ENCODE data around the gene CDHR2. TPM values are rescaled to one million over a fixed set of nuclear protein-coding genes. Genes with fewer than 3 reads are reported as not detected.

CDHR2 gene
- total RNA-seq, 4 donors from 2014 or later, result 0.10 to 0.23 TPM; not detected in 2

GRCh38 chr5:176524987-176525386 lies 24.2 kb upstream of the CDHR2 start:
- Histone ChIP-seq H3K4me1 (peaks cover 17% of the 10 kb centered on the region), H3K27ac (no peak overlapping the region), H3K9me3 (no peaks in the 10 kb centered on the region), H3K4me3 (no peak overlapping the region), H3K27me3 (no peaks in the 10 kb centered on the region), H3K36me3 (peaks cover 31% of the 10 kb centered on the region)
- 90% methylated on average over 15 of the region's 15 CpGs for WGBS
- DNase-seq (ENCODE audit: low spot score in 2 of 2), result no peak
- TF ChIP-seq POLR2AphosphoS5 (IDR thresholded peaks at IDR 0.05), result no peak
- no peak for TF ChIP-seq EP300 (IDR thresholded peaks at IDR 0.05)
- TF ChIP-seq POLR2A (IDR thresholded peaks at IDR 0.05), result no peak

GRCh38 chr5:176525677-176526076 lies 23.5 kb upstream of the CDHR2 start:
- 91% methylated on average over 9 of the region's 9 CpGs for WGBS
- no peak for TF ChIP-seq POLR2AphosphoS5 (IDR thresholded peaks at IDR 0.05)
- TF ChIP-seq EP300 (IDR thresholded peaks at IDR 0.05), result no peak

GRCh38 chr5:176526462-176526861 lies 22.7 kb upstream of the CDHR2 start:
- Histone ChIP-seq H3K27me3 (no peaks in the 10 kb centered on the region), H3K4me3 (no peak overlapping the region), H3K36me3 (peaks cover 45% of the 10 kb centered on the region), H3K9me3 (no peaks in the 10 kb centered on the region), H3K27ac (no peak overlapping the region), H3K4me1 (peaks cover 24% of the 10 kb centered on the region)
- no peak for DNase-seq (ENCODE audit: low spot score in 2 of 2)
- TF ChIP-seq POLR2A (IDR thresholded peaks at IDR 0.05), result no peak
- no peak for TF ChIP-seq CTCF (IDR thresholded peaks at IDR 0.05)
- no peak for TF ChIP-seq POLR2AphosphoS5 (IDR thresholded peaks at IDR 0.05)
- 94% methylated on average over 9 of the region's 9 CpGs for WGBS

More at GRCh38 chr5:176525677-176526076, 23.5 kb upstream of the CDHR2 start:
- Histone ChIP-seq H3K4me1 (peaks cover 17% of the 10 kb centered on the region), H3K27me3 (no peaks in the 10 kb centered on the region), H3K4me3 (no peak overlapping the region), H3K9me3 (no peaks in the 10 kb centered on the region), H3K27ac (no peak overlapping the region), H3K36me3 (peaks cover 37% of the 10 kb centered on the region)
- no peak for DNase-seq (ENCODE audit: low spot score in 2 of 2)

- H3K36me3 ChIP-seq, result peaks cover 52% of the 10 kb centered on the region
- peaks cover 34% of the 10 kb centered on the region for H3K4me1 ChIP-seq
- no peak for DNase-seq (ENCODE audit: low spot score in 2 of 2)
- TF ChIP-seq POLR2A (IDR thresholded peaks at IDR 0.05) (no peak), POLR2AphosphoS5 (IDR thresholded peaks at IDR 0.05) (no peak), CTCF (IDR thresholded peaks at IDR 0.05) (no peak), EP300 (IDR thresholded peaks at IDR 0.05) (no peak)
- H3K27me3 ChIP-seq, result no peaks in the 10 kb centered on the region
- no peak overlapping the region for H3K4me3 ChIP-seq
- H3K9me3 ChIP-seq, result no peaks in the 10 kb centered on the region
- WGBS, result 82% methylated on average over 29 of the region's 34 CpGs
- no peak overlapping the region for H3K27ac ChIP-seq
These were observed 21.6 kb upstream of the CDHR2 start for GRCh38 chr5:176527246-176528222.

DNA sequence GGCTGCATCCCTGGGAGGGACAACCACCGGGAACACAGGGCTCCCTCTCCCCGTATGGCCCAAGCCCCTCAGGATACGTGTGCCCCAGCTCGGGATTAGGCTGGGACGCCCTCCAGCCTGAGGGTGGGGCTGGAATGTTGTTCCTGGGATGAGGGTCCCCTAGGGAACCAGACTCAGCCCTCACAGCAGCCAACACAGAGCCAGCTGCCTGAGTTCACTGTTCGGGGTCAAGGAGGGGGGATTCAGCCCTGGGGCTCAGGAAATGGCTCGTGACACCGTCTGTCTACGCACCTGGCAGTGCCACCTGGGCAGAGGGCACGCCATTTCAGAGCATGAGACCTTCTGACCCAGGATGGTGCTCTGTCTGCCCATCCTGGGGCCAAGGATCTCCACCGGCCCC lies 20.8 kb upstream of the CDHR2 start:
- H3K4me1 ChIP-seq, result peaks cover 41% of the 10 kb centered on the region
- H3K9me3 ChIP-seq, result no peaks in the 10 kb centered on the region
- H3K4me3 ChIP-seq, result no peak overlapping the region
- peaks cover 52% of the 10 kb centered on the region for H3K36me3 ChIP-seq
- H3K27me3 ChIP-seq, result no peaks in the 10 kb centered on the region
- H3K27ac ChIP-seq, result peak overlapping the region; percentile 24
- WGBS, result 51% methylated on average over 6 of the region's 11 CpGs
- no peak for TF ChIP-seq POLR2A (IDR thresholded peaks at IDR 0.05)
- TF ChIP-seq POLR2AphosphoS5 (IDR thresholded peaks at IDR 0.05), result no peak
- TF ChIP-seq EP300 (IDR thresholded peaks at IDR 0.05), result no peak
- no peak for TF ChIP-seq CTCF (IDR thresholded peaks at IDR 0.05)
- DNase-seq (ENCODE audit: low spot score in 2 of 2), result no peak

DNA sequence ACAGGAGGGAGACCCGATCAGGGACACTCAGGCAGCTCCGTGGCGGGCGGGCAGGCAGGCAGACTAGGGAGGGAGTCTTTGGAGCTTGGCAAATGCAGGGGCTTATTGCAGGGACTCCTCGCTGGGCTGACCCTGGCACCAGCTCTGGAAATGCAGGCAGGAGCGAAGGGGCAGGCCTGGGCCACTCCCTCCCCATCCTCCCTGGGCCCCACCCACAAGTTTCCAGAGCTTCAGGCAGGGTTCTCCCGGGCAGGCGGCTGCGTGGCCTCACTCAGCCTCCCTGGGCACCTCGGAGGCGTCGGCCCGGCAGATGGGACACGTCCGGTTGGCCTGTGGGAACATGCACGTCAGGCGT lies 20.4 kb upstream of the CDHR2 start:
- H3K36me3 ChIP-seq, result peaks cover 52% of the 10 kb centered on the region
- no peak overlapping the region for H3K4me3 ChIP-seq
- TF ChIP-seq POLR2A (IDR thresholded peaks at IDR 0.05), result no peak
- no peak for TF ChIP-seq CTCF (IDR thresholded peaks at IDR 0.05)
- TF ChIP-seq POLR2AphosphoS5 (IDR thresholded peaks at IDR 0.05), result no peak
- TF ChIP-seq EP300 (IDR thresholded peaks at IDR 0.05), result no peak
- H3K9me3 ChIP-seq, result no peaks in the 10 kb centered on the region
- no CpG with 5 or more reads among the region's 17 CpGs for WGBS
- H3K27me3 ChIP-seq, result no peaks in the 10 kb centered on the region
- peak overlapping the region; percentile 24 for H3K27ac ChIP-seq
- DNase-seq (ENCODE audit: low spot score in 2 of 2), result no peak
- H3K4me1 ChIP-seq, result peaks cover 45% of the 10 kb centered on the region

All from suprapubic skin (tissue), 4 donors.